SH-SY5Y (cell line): Measurements from ENCODE around the gene HEPACAM.

Source experiments
- GATA2 ChIP-seq: IDR thresholded peaks from 2 replicates; pipeline ENCODE4 v1.6.1; 2011; ENCODE audit warnings: mild to moderate bottlenecking, low read depth, low read length
- GATA3 ChIP-seq: IDR thresholded peaks from 2 replicates; pipeline ENCODE4 v1.6.1; 2011; ENCODE audit warnings: low read depth, mild to moderate bottlenecking, low read length, moderate library complexity

DNA sequence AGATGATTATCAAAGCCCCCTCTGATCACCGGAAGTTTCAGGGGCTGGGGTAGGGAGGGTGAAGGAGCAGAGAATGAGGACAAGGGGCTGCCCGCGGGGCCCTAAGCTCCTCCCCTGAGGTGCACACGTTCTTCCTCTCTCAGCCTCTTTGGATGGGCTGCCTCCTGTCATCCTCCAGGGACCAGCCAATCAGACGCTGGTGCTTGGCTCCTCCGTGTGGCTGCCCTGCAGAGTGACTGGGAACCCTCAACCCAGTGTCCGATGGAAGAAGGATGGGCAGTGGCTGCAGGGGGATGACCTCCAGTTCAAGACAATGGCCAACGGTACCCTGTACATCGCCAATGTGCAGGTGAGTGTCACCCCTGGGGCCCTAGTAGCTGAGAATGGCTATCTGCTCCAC lies 63.1 kb downstream of the HEPACAM start:
- TF ChIP-seq GATA2: no peak
- no peak for TF ChIP-seq GATA3
